Activated B cell treated with CpG ODN at 0.5 μM for 24 hours (primary cell): ENCODE measurements around the gene GRHL1. TPM values are rescaled to one million over a fixed set of nuclear protein-coding genes. Genes with fewer than 3 reads are reported as not detected.

Experiments used
- ATAC-seq: fragments of 200-7000 bp; cut with Tn5 transposase; one replicate; pipeline ENCODE4 v1.10.0; 2021; ENCODE audit warnings: low read depth, mild to moderate bottlenecking, moderate library complexity
- CTCF ChIA-PET: fragments of 350-600 bp; sonication (Branson Sonifier 250); formaldehyde crosslinking; loops from one replicate; lab custom pipeline; 2021; ENCODE audit warnings: antibody characterized with exemption; lab: Charles Lee
- POLR2A ChIA-PET: fragments of 350-600 bp; sonication (Branson Sonifier 250); formaldehyde crosslinking; loops from one replicate; lab custom pipeline; 2021; ENCODE audit warnings: antibody characterized with exemption; lab: Charles Lee
- DNase-seq: peaks from one replicate; pipeline ENCODE4 v3.0.0; 2022
- H3K27ac Mint-ChIP-seq: one replicate; pipeline ENCODE4 v1.8.0; 2020; ENCODE audit warnings: mixed read lengths
- H3K27me3 Mint-ChIP-seq: one replicate; pipeline ENCODE4 v1.8.0; 2021; ENCODE audit warnings: mixed read lengths
- H3K36me3 Mint-ChIP-seq: one replicate; pipeline ENCODE4 v1.8.0; 2021; ENCODE audit warnings: low read depth, mixed read lengths
- H3K4me1 Mint-ChIP-seq: one replicate; pipeline ENCODE4 v1.8.0; 2021; ENCODE audit warnings: mixed read lengths
- H3K4me3 Mint-ChIP-seq: one replicate; pipeline ENCODE4 v1.8.0; 2020; ENCODE audit warnings: mild to moderate bottlenecking, mixed read lengths
- H3K9me3 Mint-ChIP-seq: one replicate; pipeline ENCODE4 v1.8.0; 2020; ENCODE audit warnings: mixed read lengths
- intact Hi-C: fragments of 100-400 bp; cut with micrococcal nuclease; formaldehyde crosslinking; loops from one replicate; pipeline ENCODE4 v1.15.1; 2024
- total RNA-seq: library from RNA; stranded (reverse); gene quantifications from 2 replicates; pipeline ENCODE4 v1.2.3, GENCODE V29; 2022
- TF ChIP-seq, protein P1 (sequence below): fragments of 200-600 bp; IDR thresholded peaks from one replicate; pipeline ENCODE4 v1.8.0; 2022; ENCODE audit warnings: antibody characterized with exemption, mild to moderate bottlenecking

Gene GRHL1
- total RNA-seq, 1 donor from 2014 or later = 0.95 TPM

DNA sequence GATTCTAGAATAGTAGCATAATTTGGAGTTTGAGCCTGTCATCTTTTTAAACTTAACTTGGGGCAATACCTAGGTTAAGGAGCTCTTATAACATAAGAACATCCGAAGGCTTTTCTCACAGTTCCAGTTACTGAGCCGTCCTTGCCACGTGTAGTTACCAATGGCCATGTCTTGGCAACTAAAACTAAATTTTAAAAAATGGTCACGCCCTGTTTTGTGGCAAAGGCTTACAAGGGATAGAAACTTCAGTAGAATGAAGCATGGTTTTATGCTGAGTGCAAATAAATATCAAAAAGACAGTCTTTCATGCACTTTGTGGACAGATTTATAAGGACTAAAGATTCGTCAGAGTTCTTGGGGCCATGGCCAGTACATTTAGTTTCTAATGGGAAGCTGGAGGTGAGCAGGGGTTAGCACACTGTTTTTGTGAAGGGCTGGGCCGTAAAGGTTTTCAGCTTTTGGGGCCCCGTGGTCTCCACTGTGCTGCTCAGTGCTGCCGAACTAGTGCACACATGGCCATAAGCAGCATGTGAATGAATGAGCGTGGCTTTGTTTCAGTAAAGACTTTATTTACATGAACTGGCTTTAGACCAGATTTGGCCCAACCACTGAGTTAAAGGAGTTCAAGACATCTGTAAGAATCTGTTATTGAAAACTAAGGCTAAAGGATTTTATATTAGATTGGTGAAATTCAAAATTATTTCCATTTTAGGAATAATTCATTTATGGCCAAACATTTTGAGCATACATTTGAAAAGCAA is 41.1 kb downstream of the GRHL1 start:
- Mint-ChIP-seq H3K36me3 (no peaks in the 10 kb centered on the region), H3K4me1 (no peaks in the 10 kb centered on the region), H3K27me3 (no peaks in the 10 kb centered on the region), H3K4me3 (no peak overlapping the region), H3K27ac (no peak overlapping the region), H3K9me3 (no peaks in the 10 kb centered on the region)
- TF ChIP-seq, protein P1, sequence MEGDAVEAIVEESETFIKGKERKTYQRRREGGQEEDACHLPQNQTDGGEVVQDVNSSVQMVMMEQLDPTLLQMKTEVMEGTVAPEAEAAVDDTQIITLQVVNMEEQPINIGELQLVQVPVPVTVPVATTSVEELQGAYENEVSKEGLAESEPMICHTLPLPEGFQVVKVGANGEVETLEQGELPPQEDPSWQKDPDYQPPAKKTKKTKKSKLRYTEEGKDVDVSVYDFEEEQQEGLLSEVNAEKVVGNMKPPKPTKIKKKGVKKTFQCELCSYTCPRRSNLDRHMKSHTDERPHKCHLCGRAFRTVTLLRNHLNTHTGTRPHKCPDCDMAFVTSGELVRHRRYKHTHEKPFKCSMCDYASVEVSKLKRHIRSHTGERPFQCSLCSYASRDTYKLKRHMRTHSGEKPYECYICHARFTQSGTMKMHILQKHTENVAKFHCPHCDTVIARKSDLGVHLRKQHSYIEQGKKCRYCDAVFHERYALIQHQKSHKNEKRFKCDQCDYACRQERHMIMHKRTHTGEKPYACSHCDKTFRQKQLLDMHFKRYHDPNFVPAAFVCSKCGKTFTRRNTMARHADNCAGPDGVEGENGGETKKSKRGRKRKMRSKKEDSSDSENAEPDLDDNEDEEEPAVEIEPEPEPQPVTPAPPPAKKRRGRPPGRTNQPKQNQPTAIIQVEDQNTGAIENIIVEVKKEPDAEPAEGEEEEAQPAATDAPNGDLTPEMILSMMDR = no peak
- ChIA-PET POLR2A (no interaction called here), CTCF (interaction anchor here (1.1 kb wide), 1 partner anchor 8 kb away, joined by 4 read pairs; no protein-coding TSS in a partner anchor)
- ATAC-seq (no peak), DNase-seq (no peak)
- intact Hi-C loops = no loop called here

DNA sequence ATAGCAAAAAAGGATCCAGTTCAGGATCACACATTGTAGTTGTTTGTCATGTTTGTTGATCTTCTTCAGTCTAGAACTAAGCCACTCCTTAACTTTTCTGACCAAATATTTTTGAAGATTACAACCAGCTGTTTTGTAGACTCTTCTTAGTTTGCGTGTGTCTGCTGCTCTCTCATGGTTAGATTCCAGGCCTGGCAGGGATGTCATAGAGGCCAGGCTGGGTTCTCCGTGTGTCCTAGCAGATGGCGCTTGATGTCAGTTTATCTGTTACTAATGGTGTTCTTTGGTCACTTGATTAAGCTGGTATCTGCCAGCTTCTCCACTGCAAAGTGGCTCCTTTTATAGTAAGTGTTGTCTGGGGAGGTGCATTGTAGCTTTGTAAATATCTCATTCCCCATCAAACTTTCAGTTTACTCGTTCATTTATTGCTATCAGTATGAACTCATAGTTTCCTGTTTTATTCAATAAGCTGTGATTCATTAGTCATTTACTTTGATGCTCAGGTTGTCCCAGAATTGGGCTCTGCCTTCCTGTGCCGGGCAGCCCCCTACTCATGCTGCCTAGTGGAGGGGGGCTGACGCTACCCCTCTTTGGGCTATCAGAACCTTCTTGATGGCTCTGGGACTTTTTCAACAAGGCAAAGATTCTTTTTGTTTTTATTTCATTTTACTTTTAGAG is 42.1 kb downstream of the GRHL1 start:
- intact Hi-C loops = no loop called here
- DNase-seq = no peak
- H3K36me3 Mint-ChIP-seq = no peaks in the 10 kb centered on the region
- ChIA-PET CTCF (interaction anchor here (1.0 kb wide), 1 partner anchor 16 kb away, joined by 3 read pairs; no protein-coding TSS in a partner anchor), POLR2A (no interaction called here)
- H3K27ac Mint-ChIP-seq = no peak overlapping the region
- TF ChIP-seq, protein P1 = no peak
- H3K4me1 Mint-ChIP-seq = no peaks in the 10 kb centered on the region
- ATAC-seq = no peak
- no peaks in the 10 kb centered on the region for H3K27me3 Mint-ChIP-seq
- no peaks in the 10 kb centered on the region for H3K9me3 Mint-ChIP-seq
- no peak overlapping the region for H3K4me3 Mint-ChIP-seq

DNA sequence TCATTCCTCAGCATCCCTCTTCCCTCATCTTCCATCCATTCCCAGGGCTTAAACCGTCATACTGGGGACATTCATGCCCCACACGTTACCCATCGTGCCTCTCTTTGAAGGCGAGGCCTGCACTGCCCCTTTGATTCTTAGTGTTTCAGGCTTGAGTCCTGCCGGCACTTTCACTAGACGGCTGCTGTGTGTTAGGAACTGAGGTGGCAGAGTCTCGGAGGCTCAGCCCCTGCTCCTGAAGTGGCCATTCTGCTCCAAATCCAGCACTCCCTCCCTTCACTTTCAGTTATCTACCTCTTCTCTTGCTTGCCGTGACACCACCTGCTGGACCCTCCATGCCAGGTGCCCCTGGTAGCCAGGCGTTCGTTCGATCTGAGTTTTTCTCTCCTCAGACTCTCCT is 43.0 kb downstream of the GRHL1 start:
- Mint-ChIP-seq H3K36me3 (no peaks in the 10 kb centered on the region), H3K27me3 (no peaks in the 10 kb centered on the region), H3K9me3 (no peaks in the 10 kb centered on the region), H3K4me3 (no peak overlapping the region), H3K4me1 (no peaks in the 10 kb centered on the region), H3K27ac (no peak overlapping the region)
- ChIA-PET POLR2A (no interaction called here), CTCF (no interaction called here)
- no peak for DNase-seq
- no peak for ATAC-seq
- intact Hi-C loops = no loop called here
- TF ChIP-seq, protein P1 = no peak

DNA sequence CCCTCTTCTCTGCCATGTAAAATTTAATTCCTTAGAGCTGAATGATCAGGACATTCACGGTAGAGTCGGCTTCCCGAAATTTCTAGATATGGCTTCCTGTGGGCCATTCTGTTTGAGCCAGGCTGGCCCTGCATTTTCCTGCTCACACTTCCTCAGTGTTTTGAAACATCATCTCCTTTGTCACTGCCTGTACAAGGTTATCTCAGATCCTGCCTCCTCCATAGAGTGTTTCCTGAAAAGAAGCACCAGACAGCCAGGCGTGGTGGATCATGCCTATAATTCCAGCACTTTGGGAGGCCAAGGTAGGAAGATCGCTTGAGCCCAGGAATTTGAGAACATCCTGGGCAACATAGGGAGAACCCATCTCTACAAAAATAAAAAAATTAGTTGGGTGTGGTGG is 43.6 kb downstream of the GRHL1 start:
- intact Hi-C loops = no loop called here
- no peak overlapping the region for H3K4me3 Mint-ChIP-seq
- no peaks in the 10 kb centered on the region for H3K4me1 Mint-ChIP-seq
- H3K36me3 Mint-ChIP-seq = no peaks in the 10 kb centered on the region
- no peak for ATAC-seq
- TF ChIP-seq, protein P1 = no peak
- CTCF ChIA-PET = interaction anchor here (1.9 kb wide), 1 partner anchor 10 kb away, joined by 9 read pairs; no protein-coding TSS in a partner anchor
- no peaks in the 10 kb centered on the region for H3K27me3 Mint-ChIP-seq
- POLR2A ChIA-PET = interaction anchor here (0.6 kb wide), 1 partner anchor 53 kb away, joined by 3 read pairs; no protein-coding TSS in a partner anchor
- DNase-seq = no peak
- H3K27ac Mint-ChIP-seq = no peak overlapping the region
- no peaks in the 10 kb centered on the region for H3K9me3 Mint-ChIP-seq

DNA sequence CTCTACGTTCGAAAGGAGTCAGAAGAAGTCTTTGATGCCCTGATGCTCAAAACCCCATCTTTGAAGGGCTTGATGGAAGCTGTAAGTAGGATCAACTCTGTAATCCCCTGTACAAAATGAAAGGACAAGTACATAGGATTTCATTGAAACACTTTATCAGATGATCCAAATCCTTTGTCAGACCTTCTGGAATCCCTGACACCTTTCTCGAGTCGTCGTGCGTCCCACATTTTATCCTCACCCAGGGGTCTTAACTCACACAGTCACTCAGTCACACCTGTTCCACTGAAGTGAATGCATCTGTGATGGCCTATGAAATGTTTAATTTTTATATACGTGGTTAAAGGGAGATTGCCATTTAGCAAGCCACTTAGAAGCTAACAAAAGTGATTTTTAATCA is 44.8 kb downstream of the GRHL1 start:
- ChIA-PET CTCF (interaction anchor here (1.9 kb wide), 1 partner anchor 12 kb away, joined by 9 read pairs; no protein-coding TSS in a partner anchor), POLR2A (no interaction called here)
- no peak overlapping the region for H3K4me3 Mint-ChIP-seq
- H3K4me1 Mint-ChIP-seq = no peaks in the 10 kb centered on the region
- no peaks in the 10 kb centered on the region for H3K36me3 Mint-ChIP-seq
- intact Hi-C loops = no loop called here
- no peak for DNase-seq
- H3K9me3 Mint-ChIP-seq = no peaks in the 10 kb centered on the region
- TF ChIP-seq, protein P1 = no peak
- no peak overlapping the region for H3K27ac Mint-ChIP-seq
- H3K27me3 Mint-ChIP-seq = no peaks in the 10 kb centered on the region
- ATAC-seq = no peak
